HG03097 (cell line): Measurements from ENCODE around the gene PGAM5.

Experiments used
- ATAC-seq: cut with Tn5 transposase; IDR thresholded peaks from one replicate; pipeline ENCODE4 v1.9.1; 2021; ENCODE audit not compliant: unreplicated experiment, low FRiP score

The PGAM5 gene

GRCh38 chr12:132719141-132719953, 8.7 kb downstream of the PGAM5 start:
- ATAC-seq = no peak

- ATAC-seq = no peak
Observed at GRCh38 chr12:132719954-132720324, 9.3 kb downstream of the PGAM5 start.

GRCh38 chr12:132720606-132721345, 10.1 kb downstream of the PGAM5 start:
- ATAC-seq = no peak

GRCh38 chr12:132723015-132723763, 12.5 kb downstream of the PGAM5 start:
- no peak for ATAC-seq

GRCh38 chr12:132723764-132724140, 13.1 kb downstream of the PGAM5 start:
- no peak for ATAC-seq

- no peak for ATAC-seq
Observed at GRCh38 chr12:132724506-132725241, 14.0 kb downstream of the PGAM5 start.

GRCh38 chr12:132726386-132726785, 15.7 kb downstream of the PGAM5 start:
- ATAC-seq = no peak

GRCh38 chr12:132727091-132727794, 16.6 kb downstream of the PGAM5 start:
- ATAC-seq = no peak

GRCh38 chr12:132728502-132728901, 17.9 kb downstream of the PGAM5 start:
- ATAC-seq = no peak

- ATAC-seq = no peak
Observed at GRCh38 chr12:132729541-132730320, 19.1 kb downstream of the PGAM5 start.

- no peak for ATAC-seq
Observed at GRCh38 chr12:132730353-132730752, 19.7 kb downstream of the PGAM5 start.

- no peak for ATAC-seq
Observed at GRCh38 chr12:132731574-132731973, 20.9 kb downstream of the PGAM5 start.

GRCh38 chr12:132734206-132734605, 23.6 kb downstream of the PGAM5 start:
- ATAC-seq = no peak

- no peak for ATAC-seq
Observed at GRCh38 chr12:132735496-132735895, 24.9 kb downstream of the PGAM5 start.

GRCh38 chr12:132736378-132736777, 25.7 kb downstream of the PGAM5 start:
- ATAC-seq = no peak

- ATAC-seq = no peak
Observed at GRCh38 chr12:132736913-132737312, 26.3 kb downstream of the PGAM5 start.

GRCh38 chr12:132739600-132740312, 29.1 kb downstream of the PGAM5 start:
- no peak for ATAC-seq

- ATAC-seq = no peak
Observed at GRCh38 chr12:132740313-132740646, 29.6 kb downstream of the PGAM5 start.

- ATAC-seq = no peak
Observed at GRCh38 chr12:132740652-132741051, 30.0 kb downstream of the PGAM5 start.
